HT-29 (cell line): ENCODE results near the gene CCDC85C. TPM values are rescaled to one million over a fixed set of nuclear protein-coding genes. Genes with fewer than 3 reads are reported as not detected.
"Not testable (repeated sequence)": the region's sequence is repeated elsewhere in the genome, so short reads cannot be mapped to it uniquely, and the experiment has no call there.

Source experiments
- DNase-seq: peaks from one replicate; pipeline ENCODE4 v3.0.0-alpha.2; 2015; ENCODE audit warnings: low spot score
- total RNA-seq: library from RNA; depleted of rRNA; stranded (reverse); fragments of >200 nt; shearing (Covaris generic); gene quantifications from 2 replicates; pipeline ENCODE4 v1.2.3, GENCODE V29; 2014; rRNA removed

CCDC85C gene
- 23.8 and 30.7 TPM in 2 replicates for total RNA-seq

- DNase-seq: peak; percentile 17
Observed at GRCh38 chr14:99603471-99604277, at the start of gene CCDC85C. Gene CCDC85C (minus strand): TSS chr14:99604207. CDS start chr14:99603959, 248 bp downstream.

- no peak for DNase-seq
Observed at GRCh38 chr14:99651953-99652746, 48.1 kb upstream of the CCDC85C start.

GRCh38 chr14:99650189-99650588 is 46.2 kb upstream of the CCDC85C start:
- DNase-seq: no peak

- no peak for DNase-seq
Observed at GRCh38 chr14:99649643-99650042, 45.6 kb upstream of the CCDC85C start.

GRCh38 chr14:99649219-99649618 is 45.2 kb upstream of the CCDC85C start:
- no peak for DNase-seq

- no peak for DNase-seq
Observed at GRCh38 chr14:99648027-99648784, 44.2 kb upstream of the CCDC85C start.

- no peak for DNase-seq
Observed at GRCh38 chr14:99647411-99647810, 43.4 kb upstream of the CCDC85C start.

- no peak for DNase-seq
Observed at GRCh38 chr14:99645545-99646505, 41.8 kb upstream of the CCDC85C start.

GRCh38 chr14:99644723-99645544 is 40.9 kb upstream of the CCDC85C start, which contains the start of gene HHIPL1:
Gene HHIPL1 (plus strand): TSS chr14:99645129. CDS start chr14:99645208, 79 bp downstream.
- DNase-seq: no peak

- no peak for DNase-seq
Observed at GRCh38 chr14:99644035-99644587, 40.1 kb upstream of the CCDC85C start.

GRCh38 chr14:99643343-99643742 is 39.3 kb upstream of the CCDC85C start:
- no peak for DNase-seq

GRCh38 chr14:99642771-99643170 is 38.8 kb upstream of the CCDC85C start:
- not testable (repeated sequence) for DNase-seq

- no peak for DNase-seq
Observed at GRCh38 chr14:99637624-99638023, 33.6 kb upstream of the CCDC85C start.

- DNase-seq: no peak
Observed at GRCh38 chr14:99636487-99636886, 32.5 kb upstream of the CCDC85C start.

- DNase-seq: no peak
Observed at GRCh38 chr14:99635116-99635515, 31.1 kb upstream of the CCDC85C start.

- no peak for DNase-seq
Observed at GRCh38 chr14:99634443-99634842, 30.4 kb upstream of the CCDC85C start.

- DNase-seq: no peak
Observed at GRCh38 chr14:99633918-99634317, 29.9 kb upstream of the CCDC85C start.

GRCh38 chr14:99633141-99633540 is 29.1 kb upstream of the CCDC85C start:
- DNase-seq: no peak

GRCh38 chr14:99632410-99633035 is 28.5 kb upstream of the CCDC85C start:
- DNase-seq: no peak
